NCI-H2107 treated with DMSO at 0.1 percent for 48 hours (cell line): Measurements from ENCODE around the gene LRRC74A.

Experiments used
- DNase-seq: peaks from one replicate; lab custom pipeline; 2025; ENCODE audit not compliant: unreplicated experiment; lab: John Stamatoyannopoulos, UW

Gene LRRC74A

GRCh38 chr14:76810525-76810924, 15.7 kb upstream of the LRRC74A start:
- no peak for DNase-seq

DNA sequence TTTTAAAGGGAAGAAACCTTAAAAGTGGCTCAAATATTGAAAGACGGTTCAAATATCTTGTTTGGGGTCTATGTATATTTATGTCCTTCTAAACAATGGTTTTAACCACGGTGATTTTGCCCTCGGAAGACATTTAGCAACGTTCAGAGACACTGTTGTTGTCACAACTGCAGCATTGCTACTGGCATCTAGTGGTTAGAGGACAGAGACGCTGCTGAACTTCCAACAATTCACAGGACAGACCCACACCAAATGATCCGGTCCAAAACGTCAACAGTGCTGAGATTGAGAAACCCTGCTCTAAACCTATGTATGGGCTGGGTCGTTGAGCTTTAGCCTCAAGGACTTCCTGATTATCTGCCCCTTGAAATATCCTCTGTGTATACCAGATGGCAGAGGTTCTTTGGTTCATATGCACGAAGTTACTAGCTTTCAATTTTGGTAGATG, 15.2 kb upstream of the LRRC74A start:
- peak; percentile 30 for DNase-seq

DNA sequence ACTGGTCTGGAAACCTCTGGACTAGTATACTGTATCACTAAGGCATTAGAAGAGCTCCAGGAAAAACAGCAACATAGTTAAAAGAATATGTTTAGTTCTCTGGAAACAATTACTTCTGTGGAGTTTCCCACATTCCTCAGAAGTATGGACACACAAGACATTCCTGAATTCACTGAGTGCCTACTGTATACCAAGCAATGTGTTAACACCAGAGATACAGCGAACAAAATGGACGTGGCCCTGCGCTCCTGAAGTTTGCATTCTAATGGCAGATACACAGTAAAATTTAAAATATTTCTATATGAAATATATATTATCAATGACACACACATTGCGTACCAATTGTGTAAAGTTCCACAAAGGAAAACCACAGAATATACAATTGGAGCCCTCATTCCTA, 14.6 kb upstream of the LRRC74A start:
- no peak for DNase-seq

GRCh38 chr14:76812093-76812421, 14.2 kb upstream of the LRRC74A start:
- DNase-seq: no peak

DNA sequence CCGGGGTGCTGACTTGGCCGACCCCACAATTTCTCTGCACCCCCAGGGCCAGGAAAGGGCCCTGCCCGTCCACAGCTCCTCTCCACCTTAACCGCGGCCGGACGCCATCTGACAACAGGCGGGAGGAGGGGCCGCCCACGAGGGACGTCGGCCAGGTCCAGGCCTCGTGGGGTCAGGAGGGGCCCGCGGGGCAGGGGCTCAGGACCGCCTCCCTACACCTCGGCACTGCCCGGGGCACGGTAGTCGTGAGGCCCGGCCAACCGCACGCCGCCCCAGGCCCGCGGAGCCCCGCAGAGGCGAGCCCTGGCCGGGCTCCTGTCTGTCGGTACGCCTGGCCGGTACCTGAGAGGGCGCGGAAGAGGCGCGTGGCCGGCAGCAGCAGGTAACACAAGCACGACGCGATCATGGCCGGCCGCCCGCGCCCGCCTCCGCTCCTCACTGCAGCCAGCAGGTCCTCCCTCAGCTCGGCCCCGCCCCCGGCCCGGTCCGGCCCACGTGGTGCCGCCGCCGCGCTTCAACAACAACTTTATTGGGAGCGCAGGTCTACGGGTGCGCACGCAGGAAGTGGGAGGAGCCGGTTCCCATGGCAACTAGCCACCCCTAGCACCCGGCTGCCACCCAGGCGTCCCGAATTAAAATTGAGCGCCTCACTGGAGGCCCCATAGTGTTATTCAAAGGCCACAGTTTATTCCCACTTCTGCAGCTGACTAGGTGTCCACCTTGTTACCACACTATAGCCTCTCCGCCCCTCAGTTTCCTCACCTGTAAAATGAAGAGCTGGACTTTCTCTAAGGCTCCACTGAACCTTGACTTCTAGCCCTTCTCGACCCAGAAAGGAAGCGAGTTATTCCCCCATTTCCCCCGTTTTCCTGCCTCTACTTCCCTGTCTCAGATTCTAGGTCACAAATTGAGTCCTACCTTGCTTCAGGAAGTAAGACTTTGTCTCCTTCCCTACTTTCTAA, 13.5 kb upstream of the LRRC74A start, which contains the start of gene ANGEL1:
TSS of gene ANGEL1 (minus strand) at position 461 of the 962 bp plus-strand sequence. CDS start at position 406, 55 bp downstream.
- DNase-seq: peak; percentile 90

DNA sequence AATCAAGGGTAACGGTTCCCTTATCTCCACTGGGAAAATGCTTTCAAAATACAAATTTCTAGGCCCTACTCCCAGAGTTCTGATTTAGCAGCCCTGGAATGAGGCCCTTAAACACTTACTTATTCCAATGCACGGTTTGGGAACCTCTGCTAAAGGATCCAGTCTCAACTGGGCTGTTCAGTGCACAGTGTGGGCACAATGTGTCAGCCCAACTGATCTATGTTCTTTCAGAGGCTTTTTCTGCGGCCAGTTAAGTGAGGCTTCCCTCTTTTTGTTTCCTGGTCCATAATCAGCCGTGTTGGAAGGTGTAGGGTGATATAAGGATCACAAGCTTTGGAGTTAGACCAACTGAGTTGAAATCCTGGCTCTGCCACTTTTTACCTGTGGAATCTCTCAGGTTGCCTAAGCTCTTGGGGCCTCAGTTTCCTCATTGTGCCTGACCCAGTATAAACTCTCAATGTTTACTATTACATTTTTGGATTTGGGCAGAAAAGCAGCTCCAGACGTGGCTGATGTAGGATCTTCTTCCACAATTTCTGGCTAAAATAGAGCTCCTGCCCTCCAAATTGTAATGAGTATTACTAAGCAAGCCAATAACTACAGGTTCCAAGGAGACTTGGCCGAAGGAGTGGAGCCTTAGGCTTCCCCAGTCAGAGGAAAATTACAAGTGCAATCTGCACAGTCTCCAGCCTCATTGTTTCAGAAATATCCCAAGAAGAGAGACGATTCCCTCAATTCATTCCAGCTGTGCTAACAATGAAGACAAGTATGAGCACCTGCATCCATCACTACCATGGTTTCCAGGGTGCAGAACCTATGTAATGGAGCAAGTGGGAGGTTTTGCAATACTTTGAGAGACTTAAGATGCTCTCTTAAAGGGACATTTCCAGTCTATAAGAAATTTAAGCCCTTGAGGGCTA, 11.2 kb upstream of the LRRC74A start:
- no peak for DNase-seq

- no peak for DNase-seq
Measured at GRCh38 chr14:76820700-76821099, 5.5 kb upstream of the LRRC74A start.

GRCh38 chr14:76827696-76828296, 1.6 kb downstream of the LRRC74A start:
- DNase-seq: no peak

- no peak for DNase-seq
Measured at GRCh38 chr14:76828339-76829012, 2.3 kb downstream of the LRRC74A start.

GRCh38 chr14:76829013-76829365, 2.8 kb downstream of the LRRC74A start:
- no peak for DNase-seq

DNA sequence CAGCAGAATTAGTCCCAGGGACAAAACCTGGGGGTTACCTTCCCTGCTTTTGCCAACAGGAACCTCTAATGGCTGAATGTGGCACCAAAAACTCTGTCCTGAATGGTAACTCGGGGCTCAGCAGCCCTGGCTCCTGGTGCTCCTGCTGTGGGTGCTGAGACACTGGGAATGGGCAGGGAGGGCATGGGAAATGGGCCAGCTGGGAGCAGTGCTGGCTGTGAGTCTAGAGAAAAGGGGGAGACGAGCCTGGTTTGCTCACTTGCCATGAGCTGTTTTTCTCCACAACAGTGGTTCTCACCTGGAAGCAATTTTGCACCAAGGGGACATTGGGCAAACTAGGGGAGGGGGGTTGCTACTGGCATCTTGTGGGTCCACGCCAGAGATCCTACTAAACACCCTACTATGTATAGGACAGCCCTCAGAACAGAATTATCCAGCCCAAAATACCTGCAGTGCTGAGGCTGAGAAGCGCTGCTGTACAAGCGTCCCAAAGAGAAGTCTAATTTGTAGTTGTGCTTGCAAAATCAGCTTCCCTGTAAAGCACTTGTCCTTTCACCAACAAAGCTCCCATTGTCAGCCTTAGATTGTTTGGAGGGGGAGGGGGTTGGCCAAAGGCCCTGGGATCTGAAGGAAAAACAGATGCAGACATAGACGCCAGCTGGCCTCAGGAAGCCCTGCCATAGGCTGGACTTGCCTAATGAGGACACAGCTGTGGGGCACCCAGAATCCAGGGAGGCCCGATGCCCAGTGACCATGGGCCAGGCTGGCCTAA, 3.6 kb downstream of the LRRC74A start:
- no peak for DNase-seq

DNA sequence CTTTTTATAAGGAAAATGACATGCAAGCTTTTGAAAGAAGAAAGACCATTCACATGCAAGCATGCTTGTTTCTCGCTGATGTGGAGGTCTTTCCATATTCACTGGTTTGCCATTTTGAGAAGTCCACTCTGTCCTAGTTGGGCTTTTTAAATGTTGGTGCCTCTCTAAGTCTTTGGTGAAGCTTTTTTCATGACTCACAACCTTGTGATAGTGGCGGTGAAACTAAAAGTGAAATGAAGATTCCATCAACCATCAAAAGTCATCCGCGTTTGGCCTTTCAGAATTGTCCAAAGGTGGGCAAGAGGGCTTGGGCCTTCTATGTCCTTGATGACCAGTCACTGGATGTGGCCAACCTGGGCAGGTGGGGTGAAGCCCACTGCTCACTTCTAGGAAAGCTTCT, 4.3 kb downstream of the LRRC74A start:
- no peak for DNase-seq

DNA sequence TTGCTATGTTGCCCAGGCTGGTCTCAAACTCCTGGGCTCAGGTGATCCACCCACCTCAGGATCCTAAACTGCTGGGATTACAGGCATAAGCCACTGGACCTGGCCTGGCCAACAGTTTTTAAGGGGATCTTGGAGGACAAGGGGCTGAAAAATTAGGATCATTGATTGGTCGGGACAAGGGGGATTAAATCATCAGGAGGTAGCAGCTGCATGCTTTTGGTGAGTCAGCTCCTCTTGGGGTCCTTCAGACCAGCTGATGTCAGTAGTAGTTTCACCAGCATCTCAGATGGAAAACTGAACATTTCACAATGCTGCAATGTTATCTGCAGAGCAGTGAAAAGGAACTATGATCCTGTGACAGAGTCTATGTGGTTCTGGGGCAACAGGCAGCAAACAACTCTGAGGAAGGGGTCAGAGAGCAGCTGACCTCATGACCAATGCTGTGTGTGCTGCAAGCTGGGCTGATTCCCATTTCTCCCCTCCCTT, 6.3 kb downstream of the LRRC74A start:
- DNase-seq: no peak

GRCh38 chr14:76833011-76833410, 6.8 kb downstream of the LRRC74A start:
- no peak for DNase-seq

GRCh38 chr14:76834241-76834661, 8.0 kb downstream of the LRRC74A start:
- DNase-seq: peak; percentile 51

DNA sequence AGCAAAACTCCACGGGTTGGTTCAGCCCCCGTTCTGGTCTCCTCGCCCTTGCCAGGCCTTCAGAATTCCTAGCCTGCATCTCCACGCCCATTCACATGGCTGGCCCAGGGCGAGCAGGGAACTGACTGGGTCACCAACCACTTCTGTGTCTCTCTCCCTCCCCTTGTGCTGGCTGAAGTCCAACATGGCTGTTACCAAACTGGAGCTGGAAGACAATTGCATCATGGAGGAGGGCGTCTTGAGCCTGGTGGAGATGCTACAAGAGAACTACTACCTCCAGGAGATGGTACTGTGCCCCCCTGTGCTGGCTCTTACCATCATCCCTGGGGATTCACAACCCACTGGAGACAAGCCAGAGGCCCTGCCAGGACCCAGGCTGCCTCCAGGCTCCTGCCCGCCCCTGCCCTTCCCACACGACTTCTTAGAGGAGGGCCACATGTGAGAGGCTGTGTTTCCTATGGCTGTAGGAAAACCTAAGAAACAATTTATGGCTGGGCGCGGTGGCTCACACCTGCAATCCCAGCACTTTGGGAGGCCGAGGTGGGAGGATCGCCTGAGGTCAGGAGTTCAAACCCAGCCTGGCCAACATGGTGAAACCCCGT, 9.9 kb downstream of the LRRC74A start:
- DNase-seq: no peak

DNA sequence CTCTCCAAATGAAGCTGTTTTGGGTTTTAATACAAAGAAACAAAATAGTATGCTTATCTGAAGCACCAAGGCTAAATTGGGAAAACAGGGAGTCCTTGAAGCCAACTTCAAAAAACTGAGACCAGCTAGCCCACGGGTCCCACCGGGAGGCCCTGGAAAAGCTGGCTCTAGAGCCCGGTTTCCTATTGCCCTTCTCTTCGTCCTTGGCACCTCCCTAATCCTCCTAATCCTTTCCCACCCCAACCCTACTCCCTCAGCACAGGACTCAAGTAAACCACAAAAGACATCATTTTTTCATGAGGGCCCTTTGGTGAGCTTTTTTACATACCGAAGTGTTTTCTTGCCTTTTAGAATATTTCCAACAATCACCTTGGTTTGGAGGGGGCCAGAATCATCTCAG, 11.3 kb downstream of the LRRC74A start:
- DNase-seq: no peak

DNA sequence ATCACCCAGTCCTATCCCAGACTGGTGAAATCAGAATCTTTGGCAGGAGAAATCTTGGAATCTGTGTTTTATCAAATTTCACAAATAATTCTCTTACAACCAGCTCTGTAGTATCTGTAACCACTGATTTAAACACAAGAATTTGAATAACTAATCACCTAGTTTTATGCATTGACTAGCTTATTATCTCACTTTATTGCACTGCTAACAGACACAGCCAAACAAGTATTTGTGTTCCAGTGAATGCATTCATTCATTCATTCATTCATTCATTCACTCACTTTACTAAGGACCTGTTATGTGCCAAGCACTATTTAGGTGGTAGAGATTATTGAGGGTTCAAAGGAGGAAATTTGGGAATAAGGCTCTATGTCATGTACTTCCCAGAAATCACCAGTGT, 16.2 kb downstream of the LRRC74A start:
- DNase-seq: no peak

DNA sequence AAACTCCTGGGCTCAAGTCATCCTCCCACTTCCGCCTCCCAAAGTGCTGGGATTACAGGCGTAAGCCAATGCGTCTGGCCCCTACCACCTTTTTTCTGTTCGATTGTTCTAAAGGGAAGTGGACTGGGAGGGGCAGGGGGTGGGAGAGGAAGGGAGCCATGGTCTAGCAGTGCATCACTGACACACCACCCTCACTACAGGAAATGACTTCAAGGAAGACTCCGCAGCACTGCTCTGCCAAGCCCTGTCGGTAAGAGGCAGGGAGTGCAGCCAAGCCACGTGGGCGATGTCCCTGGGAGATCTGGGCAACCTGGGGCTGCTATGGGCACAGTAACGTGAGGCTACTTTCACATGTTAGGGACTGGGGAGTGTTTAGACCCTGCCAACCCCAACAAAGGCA, 18.0 kb downstream of the LRRC74A start:
- no peak for DNase-seq
